Endothelial cell of hepatic sinusoid (primary cell): Measurements from ENCODE around the gene KIFC3.

ENCODE experiments used
- in situ Hi-C: cut with HindIII; loops from 2 replicates; pipeline ENCODE4 v1.10.0; 2017; ENCODE audit warnings: low sequenced_read_pairs

The KIFC3 gene

GRCh38 chr16:57769541-57770145 lies 32.6 kb downstream of the KIFC3 start:
- in situ Hi-C loops, result no loop called here

- in situ Hi-C loops, result no loop called here
These were observed 35.5 kb downstream of the KIFC3 start for GRCh38 chr16:57766714-57767348.

DNA sequence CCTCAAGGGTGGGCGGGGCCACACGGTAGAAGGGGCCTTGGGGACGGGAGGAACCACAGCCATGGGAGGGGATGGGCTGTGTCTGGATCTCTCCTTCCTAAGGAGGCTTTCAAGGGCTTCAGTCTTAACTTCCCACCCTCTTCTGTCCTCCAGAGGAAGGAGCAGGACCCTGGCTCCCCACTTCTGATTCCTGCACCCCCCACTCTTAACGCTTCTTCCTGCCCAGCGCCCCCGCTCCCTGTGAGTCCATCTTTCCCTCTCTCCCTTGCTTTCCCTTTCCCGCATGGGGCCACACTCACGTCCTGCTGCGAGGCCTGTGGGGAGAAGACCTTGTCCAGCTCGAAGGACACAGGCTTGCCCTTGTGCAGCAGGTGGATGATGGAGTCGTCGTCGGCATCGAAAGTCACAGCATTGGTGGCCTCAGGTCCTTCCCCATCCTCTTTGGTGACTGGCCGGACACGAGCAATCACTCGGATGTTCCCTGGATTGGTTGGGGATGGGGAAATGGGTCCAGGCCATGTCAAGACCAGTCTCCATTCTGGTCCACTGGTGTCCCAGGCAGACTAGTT lies 37.0 kb downstream of the KIFC3 start:
- in situ Hi-C loops, result no loop called here

GRCh38 chr16:57764341-57765159 lies 37.7 kb downstream of the KIFC3 start:
- in situ Hi-C loops, result no loop called here

DNA sequence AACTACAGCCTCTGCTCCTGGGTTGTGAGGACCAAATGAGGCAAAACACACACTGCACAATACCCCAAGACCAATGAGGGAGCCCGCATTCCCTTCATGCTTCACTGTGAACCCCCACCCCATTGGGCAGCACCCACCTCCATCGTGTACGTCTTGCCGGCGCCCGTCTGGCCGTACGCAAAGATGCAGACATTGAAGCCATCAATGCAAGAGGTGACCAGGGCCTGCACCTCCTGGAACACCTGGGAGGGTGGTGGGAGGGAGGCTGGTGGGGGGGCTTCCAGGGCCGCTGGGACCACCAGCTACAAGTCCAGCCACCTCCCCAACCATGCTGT lies 38.3 kb downstream of the KIFC3 start:
- in situ Hi-C loops, result no loop called here

DNA sequence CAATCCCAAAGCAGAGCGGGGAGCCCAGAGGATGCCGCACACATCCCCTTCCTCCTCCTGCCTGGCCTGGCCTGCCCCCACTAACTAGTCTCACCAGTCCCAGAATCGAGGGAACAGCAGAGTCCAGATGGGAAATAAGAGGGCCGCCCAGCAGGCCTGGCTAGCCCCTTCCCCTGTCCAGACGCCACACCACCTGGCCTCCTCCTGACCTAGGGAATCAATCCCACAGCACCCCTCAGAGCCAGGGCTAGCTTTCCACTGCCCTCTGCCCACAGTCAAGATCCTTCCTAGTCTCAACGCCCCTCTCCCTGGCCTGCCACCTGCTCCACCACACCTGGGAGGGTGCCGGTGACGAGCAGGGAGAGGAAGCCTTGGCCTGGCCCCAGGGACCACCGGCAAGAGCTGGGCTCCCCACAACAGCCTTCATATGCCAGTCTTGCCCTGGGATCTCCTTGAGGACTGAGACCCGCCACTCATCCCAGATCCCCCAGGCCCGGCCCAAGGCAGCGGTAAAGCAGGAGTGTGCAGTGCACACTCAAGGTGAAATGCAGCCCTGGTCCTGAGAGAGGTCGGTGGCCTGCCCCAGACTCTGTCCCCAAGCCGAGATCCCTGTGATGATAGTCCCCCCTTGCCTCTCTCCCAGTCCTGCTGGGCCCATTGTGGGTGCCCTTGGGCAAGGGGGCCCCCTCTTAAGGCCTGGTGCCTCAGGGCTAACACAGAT lies 38.8 kb downstream of the KIFC3 start:
- in situ Hi-C loops, result no loop called here

DNA sequence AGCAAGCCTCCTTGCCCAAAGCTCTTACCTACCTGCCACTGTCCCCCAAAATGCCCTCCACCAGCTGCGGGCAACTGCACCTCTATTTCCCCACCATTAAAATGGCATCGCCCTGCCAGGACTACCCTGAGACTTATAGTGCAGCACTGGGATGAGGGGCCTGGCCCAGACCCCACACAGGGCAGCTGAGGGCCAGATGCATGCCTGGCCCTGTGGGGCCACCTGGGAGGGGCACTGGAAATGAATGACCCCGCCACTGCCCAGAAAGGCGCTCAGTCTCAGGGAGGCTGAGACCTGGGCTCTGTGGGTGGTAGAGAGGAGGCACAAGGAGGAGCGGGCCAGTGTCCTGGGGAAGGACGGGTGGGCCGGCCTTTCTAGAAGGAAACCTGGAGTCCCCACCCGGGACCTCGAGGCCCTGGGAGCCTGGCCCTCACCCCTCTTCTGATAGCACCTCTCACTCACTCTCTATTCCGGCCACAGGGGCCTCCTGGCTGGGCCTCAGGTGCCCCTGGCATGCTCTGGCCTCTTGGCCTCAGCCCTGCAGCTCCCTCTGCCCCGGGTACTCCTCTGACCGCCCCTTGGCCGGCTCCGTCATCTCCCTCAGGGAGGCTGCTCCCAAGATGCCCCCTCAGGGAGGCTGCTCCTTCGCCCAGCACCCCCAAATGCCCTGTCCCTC lies 39.8 kb downstream of the KIFC3 start:
- in situ Hi-C loops, result no loop called here

DNA sequence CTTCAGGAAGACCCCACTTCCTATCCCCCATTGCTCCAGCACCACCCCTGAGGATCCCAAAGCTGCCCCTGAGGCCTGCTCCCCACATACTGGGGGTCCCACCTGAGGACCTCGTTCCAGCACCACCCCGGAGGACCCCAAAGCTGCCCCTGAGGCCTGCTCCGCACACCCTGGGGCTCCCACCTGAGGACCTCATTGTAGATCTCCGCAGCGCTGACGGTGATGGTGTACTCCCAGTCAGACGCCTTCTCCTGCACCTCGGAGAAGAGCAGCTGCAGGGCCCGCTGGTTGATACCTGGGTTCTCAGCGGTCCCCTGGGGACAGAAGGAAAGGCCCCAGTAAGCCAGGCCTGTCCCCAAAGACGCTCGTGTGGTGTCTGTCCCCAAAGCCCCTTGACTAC lies 40.3 kb downstream of the KIFC3 start:
- in situ Hi-C loops, result no loop called here

DNA sequence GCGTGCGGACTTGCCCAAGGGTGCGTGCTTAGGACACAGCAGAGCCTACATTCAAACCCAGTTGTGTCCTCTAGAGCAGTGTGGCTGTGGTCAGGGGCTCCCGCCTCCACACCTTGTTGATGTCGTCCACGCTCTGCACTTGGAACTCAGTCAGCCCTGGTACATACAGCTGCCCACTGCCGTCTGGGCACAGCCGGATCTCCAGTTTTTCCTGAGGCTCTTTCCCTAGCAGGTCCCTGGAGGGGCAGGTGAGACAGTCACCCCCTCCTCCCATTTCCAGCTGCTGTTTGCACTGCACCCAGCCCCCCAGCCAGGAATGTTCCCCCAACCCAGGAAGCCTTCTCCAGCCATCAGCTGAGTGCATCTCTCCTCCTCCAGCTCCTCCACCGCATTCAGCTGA lies 41.0 kb downstream of the KIFC3 start:
- in situ Hi-C loops, result no loop called here

GRCh38 chr16:57760357-57761160 lies 41.7 kb downstream of the KIFC3 start:
- in situ Hi-C loops, result no loop called here

DNA sequence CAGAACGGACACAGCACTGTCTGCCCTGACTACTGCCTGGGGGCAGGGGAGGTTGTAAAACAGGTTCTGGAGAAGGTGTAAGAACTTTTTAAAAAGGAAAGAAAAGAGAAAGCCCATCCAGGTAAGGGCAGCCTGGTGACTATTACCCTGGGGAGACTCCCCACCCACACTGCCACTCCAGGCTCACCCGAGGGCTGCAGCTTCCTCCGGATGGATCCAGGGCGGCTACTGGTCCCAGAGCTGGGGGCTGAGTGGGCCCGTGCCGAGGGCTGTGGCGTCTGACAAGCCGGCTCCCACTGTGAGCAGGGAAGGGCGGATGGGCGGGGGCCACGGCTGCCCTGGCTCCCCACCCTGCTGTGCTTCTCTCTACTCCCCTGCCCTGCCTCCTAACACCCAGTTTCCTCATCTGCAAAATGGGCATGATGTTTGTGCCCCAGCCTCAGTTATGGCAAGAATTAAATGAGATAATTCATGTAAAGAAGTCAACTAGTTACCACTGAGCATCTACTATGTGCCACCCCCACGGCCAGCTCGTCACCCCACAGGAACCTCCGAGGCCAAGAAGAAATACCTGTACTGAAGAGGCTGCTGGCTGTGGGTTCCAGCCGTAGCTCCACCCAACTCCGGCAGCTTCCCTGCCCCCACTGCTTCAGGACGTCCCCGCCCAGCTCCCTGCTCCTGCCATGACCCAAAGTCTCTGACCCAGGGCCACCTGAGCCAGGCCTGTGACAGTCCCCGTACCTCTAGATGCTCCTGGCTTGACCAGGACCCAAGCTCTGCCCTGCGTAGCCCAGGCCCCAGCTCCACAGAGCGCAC lies 42.5 kb downstream of the KIFC3 start:
- in situ Hi-C loops, result loop anchor here (5.0 kb wide), 3 partner anchors 38 to 228 kb away; no protein-coding TSS in a partner anchor

DNA sequence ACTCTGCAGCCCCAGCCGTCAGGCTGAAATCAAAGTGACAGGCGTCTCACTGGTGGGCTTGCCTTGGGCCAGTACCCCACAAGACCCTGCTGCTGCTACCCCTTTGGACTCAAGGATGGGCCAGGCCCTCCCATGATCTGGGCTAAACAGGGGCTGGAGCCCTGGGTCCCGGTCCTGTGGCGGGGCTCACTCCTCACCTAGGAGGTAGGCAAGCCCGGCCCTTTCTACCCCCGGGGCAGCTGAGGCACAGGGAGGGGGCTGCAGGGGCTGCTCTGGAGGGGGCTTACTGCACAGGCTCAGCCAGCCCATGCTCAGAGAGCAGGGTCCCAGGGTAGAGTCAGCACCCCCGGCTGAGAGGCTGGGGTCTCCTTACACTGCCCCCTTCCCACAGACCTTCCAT lies 43.2 kb downstream of the KIFC3 start:
- in situ Hi-C loops, result loop anchor here (5.0 kb wide), 3 partner anchors 38 to 228 kb away; no protein-coding TSS in a partner anchor

GRCh38 chr16:57758331-57759117 lies 43.8 kb downstream of the KIFC3 start:
- in situ Hi-C loops, result loop anchor here (5.0 kb wide), 3 partner anchors 39 to 229 kb away; no protein-coding TSS in a partner anchor

DNA sequence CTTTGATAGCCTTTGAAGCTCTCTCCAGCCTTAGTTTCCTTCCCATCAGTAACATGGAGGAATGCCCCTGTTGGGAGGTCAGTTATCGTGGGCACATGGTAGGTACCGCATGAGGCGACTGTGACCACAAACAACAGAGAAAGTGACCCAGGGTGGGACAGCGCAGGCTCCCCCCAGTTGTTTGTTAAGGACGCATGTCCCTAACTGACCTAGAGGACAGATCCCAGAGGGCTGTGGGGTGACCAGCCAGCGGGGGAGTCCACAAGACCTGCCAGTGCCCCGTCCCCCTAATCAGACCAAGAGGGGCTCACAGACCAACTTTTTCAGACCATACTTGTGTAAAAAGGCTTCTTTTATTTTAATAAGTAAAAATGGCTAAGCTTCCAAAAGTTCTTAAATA lies 44.4 kb downstream of the KIFC3 start:
- in situ Hi-C loops, result loop anchor here (5.0 kb wide), 3 partner anchors 39 to 229 kb away; no protein-coding TSS in a partner anchor

DNA sequence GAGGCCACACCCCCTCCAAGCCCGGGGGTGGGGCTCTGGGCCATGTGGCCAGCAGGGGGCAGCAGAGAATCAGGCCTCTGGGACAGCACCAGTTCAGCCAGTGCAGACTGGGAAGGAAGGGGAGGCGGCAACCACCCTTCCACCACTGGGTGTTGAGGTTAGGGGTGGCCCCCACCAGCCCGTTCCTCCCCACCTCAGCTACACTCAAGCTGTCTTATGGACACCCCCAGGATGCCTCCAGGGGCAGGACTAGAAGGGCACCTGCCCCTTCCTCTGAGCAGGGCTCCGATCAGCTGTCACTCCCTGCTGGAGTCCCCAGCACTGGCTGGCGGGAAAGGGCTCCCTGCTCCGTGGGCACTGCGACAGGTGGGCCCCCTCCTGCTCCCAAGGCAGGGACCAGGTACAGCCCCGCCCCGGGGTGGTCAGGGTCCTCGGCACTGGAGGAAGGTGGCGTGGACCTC lies 44.9 kb downstream of the KIFC3 start:
- in situ Hi-C loops, result loop anchor here (5.0 kb wide), 3 partner anchors 40 to 230 kb away; no protein-coding TSS in a partner anchor

DNA sequence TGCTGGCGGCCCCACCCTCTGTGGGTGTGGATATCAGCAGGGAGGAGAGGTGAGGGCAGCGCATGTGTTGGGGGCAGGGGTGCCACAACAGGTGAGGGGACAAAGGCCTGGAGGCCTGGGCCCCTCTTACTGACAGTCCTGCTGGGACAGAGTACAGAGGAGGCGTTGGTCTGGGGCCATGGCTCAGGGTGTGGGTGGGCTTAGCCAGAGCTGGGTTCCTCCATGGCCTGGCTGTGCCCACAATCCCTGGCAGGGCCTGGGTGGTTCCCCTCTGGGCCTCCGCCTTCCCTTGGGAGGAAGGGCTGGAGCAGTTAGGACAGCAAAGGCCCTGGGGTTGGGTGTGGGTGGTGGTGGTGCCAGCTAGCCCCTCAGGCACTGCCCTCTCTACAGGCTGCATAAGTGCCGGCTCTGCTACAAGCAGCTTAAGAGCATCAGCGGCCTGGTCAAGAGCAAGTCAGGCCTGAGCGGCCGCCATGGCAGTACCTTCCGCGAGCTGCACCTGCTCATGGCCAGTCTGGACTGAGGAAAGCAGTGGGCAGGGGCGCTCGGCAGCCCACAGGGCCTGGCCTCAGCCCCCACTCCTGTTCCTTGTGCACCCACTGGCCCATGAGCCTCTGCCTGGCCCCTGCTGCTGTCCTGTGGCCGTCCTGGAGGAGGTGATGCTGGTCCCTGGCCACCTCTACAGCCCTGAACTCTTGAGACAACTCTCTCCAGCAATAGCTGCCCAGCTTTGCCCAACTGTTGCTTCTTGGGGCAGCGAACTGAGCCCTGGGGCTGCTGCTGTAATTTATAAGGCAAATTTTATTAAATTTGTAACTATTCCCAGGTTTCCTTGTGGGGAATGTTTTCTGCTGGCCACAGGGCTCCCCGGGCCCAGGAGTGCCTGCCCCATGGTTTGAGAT lies 45.6 kb downstream of the KIFC3 start:
- in situ Hi-C loops, result loop anchor here (5.0 kb wide), 3 partner anchors 41 to 231 kb away; no protein-coding TSS in a partner anchor
